Keratinocyte (primary cell): ENCODE data around the gene DNAH17.

Experiments used
- EZH2 ChIP-seq: IDR thresholded peaks from one replicate; pipeline ENCODE4 v1.6.1; 2012; ENCODE audit warnings: inconsistent platforms, mild to moderate bottlenecking, low read length, moderate library complexity
- TF ChIP-seq, protein P1 (sequence below), 3 experiments: IDR thresholded peaks in 1 of 3; conservative IDR thresholded peaks in 1 of 3; optimal IDR thresholded peaks in 1 of 3; 2 replicates in 2 of 3; 3 replicates in 1 of 3; pipeline versions ENCODE3 to v1.5.1; 2011; ENCODE audit warnings: low read length in 3 of 3, mild to moderate bottlenecking in 3 of 3, moderate library complexity in 2 of 3, control low read depth in 1 of 3, inconsistent platforms in 1 of 3; ENCODE audit not compliant: insufficient read depth in 2 of 3; ENCODE audit errors: extremely low read depth in 1 of 3

DNA sequence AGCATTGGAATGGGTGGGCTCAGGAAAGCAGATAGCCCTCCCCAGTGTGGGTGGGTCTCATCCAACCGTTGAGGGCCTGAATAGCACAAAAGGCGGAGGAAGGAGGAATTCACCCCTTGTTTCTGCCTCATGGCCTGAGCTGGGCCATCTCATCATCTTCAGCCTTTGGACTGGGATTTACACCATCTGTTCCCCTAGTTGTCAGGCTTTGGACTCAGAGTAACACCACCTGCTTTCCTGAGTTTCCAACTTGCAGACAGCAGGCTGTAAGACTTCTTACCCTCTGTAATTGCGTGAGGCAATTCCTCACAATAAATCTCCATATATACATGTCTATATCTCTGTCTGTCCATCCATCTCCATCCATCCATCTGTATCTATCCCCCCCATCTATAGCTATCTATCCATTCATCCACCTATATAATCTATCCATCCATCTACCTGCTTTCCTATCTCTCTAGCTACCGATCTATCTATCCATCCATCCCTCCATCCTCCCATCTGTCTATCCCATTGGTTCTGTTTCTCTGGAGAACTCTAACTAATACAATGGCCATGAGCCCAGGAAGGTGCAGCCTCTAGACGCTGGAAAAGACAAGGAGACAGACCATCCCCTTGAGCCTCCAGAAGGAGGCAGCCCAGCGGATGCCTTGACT lies 21.3 kb downstream of the DNAH17 start:
- TF ChIP-seq, protein P1, sequence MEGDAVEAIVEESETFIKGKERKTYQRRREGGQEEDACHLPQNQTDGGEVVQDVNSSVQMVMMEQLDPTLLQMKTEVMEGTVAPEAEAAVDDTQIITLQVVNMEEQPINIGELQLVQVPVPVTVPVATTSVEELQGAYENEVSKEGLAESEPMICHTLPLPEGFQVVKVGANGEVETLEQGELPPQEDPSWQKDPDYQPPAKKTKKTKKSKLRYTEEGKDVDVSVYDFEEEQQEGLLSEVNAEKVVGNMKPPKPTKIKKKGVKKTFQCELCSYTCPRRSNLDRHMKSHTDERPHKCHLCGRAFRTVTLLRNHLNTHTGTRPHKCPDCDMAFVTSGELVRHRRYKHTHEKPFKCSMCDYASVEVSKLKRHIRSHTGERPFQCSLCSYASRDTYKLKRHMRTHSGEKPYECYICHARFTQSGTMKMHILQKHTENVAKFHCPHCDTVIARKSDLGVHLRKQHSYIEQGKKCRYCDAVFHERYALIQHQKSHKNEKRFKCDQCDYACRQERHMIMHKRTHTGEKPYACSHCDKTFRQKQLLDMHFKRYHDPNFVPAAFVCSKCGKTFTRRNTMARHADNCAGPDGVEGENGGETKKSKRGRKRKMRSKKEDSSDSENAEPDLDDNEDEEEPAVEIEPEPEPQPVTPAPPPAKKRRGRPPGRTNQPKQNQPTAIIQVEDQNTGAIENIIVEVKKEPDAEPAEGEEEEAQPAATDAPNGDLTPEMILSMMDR (optimal IDR thresholded peaks at IDR 0.05 in 1 of 3, IDR thresholded peaks at IDR 0.05 in 1 of 3, conservative IDR thresholded peaks at IDR 0.05 in 1 of 3; ENCODE audit: extremely low read depth in 1 of 3, insufficient read depth in 2 of 3, low read length in 3 of 3): no peak
- TF ChIP-seq EZH2: no peak
